ENCODE data around the gene SANBR. TPM values are rescaled to one million over a fixed set of nuclear protein-coding genes. Genes with fewer than 3 reads are reported as not detected.

SANBR gene
- total and polyA plus RNA-seq, 11 donors = 3.6 to 10.7 (median 6.6) TPM

GRCh38 chr2:61017003-61017555 lies 48.6 kb upstream of the SANBR start:
- peaks cover 0 to 41% (median 29%) of the 10 kb centered on the region in 12 donors for H3K4me1 ChIP-seq
- H3K27me3 ChIP-seq = no peaks in the 10 kb centered on the region
- intact Hi-C loops (cut with DNase I) = loop anchor here in 4 of 10 donors (5.0 to 10.0 kb wide), 3 partner anchors 48 to 132 kb away; partner anchors contain the start of genes SANBR (in 4 of the 4) and REL (in 1 of the 4)
- DNase-seq (peak; percentile 63 to 74 (median 70)), ATAC-seq (peak; percentile 81 to 92 (median 89))
- peak overlapping the region; percentile 66 to 98 (median 78) for H3K4me3 ChIP-seq
- WGBS, 4 donors = 0 to 1% (median 0%) methylated on average over 27 of the region's 27 CpGs
- TF ChIP-seq CTCF (IDR thresholded peaks at IDR 0.05) (no peak), POLR2A (IDR thresholded peaks at IDR 0.05) (no peak)
- peaks cover 0 to 11% (median 0%) of the 10 kb centered on the region in 9 donors for H3K36me3 ChIP-seq
- H3K9me3 ChIP-seq = peaks cover 0 to 2% (median 0%) of the 10 kb centered on the region in 12 donors
- H3K27ac ChIP-seq = peak overlapping the region; percentile 38 to 96 (median 89)

DNA sequence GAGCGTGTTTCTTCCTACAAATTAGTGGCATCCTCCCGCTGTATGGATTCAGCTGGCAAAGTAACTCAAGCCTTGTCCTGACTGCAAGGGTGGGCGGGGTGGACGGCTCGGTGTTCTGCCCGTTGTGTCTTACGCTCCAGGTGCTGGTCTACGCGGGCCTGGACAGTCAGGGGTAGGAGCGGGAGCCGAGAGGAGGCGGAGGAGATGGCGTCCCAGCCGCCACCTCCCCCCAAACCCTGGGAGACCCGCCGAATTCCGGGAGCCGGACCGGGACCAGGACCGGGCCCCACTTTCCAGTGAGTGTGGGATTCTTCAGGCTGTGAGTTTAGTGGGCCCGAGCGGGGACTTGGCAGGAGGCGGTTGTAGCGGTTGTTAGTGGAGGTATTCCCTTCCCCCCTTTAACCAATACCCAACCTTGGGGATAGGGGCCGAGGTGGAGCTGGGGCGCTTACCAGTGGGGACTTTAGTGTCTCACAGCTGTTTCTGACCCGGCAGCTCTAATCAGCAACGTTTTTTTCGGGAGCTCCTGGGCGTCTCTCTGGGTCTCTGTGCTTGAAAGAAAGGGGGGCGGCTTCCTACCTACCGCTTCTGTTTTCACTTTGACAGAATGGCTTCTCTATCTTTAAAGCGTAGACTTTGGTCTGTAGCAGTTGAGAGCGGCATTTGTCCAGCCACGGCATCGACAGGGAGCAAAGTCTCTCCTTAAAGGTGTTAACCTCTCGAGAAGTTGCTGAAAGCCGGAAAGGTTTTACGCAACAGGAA lies 47.9 kb upstream of the SANBR start, which contains the start of the genes PEX13 and PUS10:
Gene PEX13, plus strand, starts transcription at position 165 of the 762 bp plus-strand sequence. Its CDS starts 40 bp downstream, at position 205.
Gene PUS10, minus strand, starts transcription at position 700 of the 762 bp plus-strand sequence. CDS start 6,365 bp downstream, outside the sequence.
- Histone ChIP-seq H3K4me3 (peak within 1 kb of the TSS; percentile 66 to 98 (median 78)), H3K36me3 (peaks cover 0 to 16% (median 0%) of the 10 kb centered on the region in 9 donors), H3K27me3 (no peaks in the 10 kb centered on the region), H3K4me1 (peaks cover 0 to 41% (median 29%) of the 10 kb centered on the region in 12 donors), H3K27ac (peak within 1 kb of the TSS; percentile 38 to 96 (median 89)), H3K9me3 (peaks cover 0 to 7% (median 0%) of the 10 kb centered on the region in 12 donors)
- DNase-seq = peak; percentile 78 to 83 (median 81)
- peak in 1 of 2 donors; percentile 47 for TF ChIP-seq POLR2A (IDR thresholded peaks at IDR 0.05)
- no peak for TF ChIP-seq CTCF (IDR thresholded peaks at IDR 0.05)
- 0 to 1% (median 0%) methylated on average over 39 of the region's 39 CpGs for WGBS, 4 donors
- ATAC-seq = peak; percentile 97 to 98 (median 97)
- intact Hi-C loops (cut with DNase I) = loop anchor here in 4 of 10 donors (5.0 to 10.0 kb wide), 3 partner anchors 47 to 133 kb away; partner anchors contain the start of genes SANBR (in 4 of the 4) and REL (in 1 of the 4)

DNA sequence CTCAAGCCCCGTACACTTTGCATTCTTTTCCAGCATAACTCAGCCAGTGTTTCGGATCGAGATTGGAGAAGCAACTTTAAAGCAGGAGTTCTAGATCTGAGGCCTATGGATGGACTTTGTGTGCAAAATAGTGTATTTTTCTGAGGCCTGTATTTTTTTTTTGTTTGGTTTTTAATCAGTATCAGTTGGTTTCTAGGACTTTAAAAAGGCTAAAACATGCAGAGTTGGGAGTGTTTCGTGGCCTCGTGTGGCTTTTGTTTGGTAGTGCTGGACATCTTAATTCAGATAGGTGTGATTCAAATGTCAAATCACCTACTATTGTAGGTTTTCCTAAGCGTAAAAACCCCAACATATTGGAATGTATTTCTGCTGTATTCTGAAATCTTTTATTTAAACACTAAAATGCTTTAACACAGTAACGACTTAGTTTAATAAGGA lies 47.3 kb upstream of the SANBR start:
- peaks cover 0 to 17% (median 0%) of the 10 kb centered on the region in 9 donors for H3K36me3 ChIP-seq
- peaks cover 0 to 8% (median 0%) of the 10 kb centered on the region in 12 donors for H3K9me3 ChIP-seq
- ATAC-seq (peak in 1 of 4 donors; percentile 30), DNase-seq (no peak)
- 1 to 2% (median 2%) methylated on average over 7 of the region's 7 CpGs for WGBS, 4 donors
- TF ChIP-seq CTCF (IDR thresholded peaks at IDR 0.05) = no peak
- no peak for TF ChIP-seq POLR2A (IDR thresholded peaks at IDR 0.05)
- no peaks in the 10 kb centered on the region for H3K27me3 ChIP-seq
- H3K4me1 ChIP-seq = peaks cover 0 to 41% (median 29%) of the 10 kb centered on the region in 12 donors
- intact Hi-C loops (cut with DNase I) = loop anchor here in 4 of 10 donors (5.0 to 10.0 kb wide), 3 partner anchors 46 to 134 kb away; partner anchors contain the start of genes SANBR (in 4 of the 4) and REL (in 1 of the 4)
- peak overlapping the region; percentile 38 to 96 (median 89) for H3K27ac ChIP-seq
- H3K4me3 ChIP-seq = peak overlapping the region; percentile 66 to 98 (median 78)
